Measurements from ENCODE around the gene SLC30A2. TPM values are rescaled to one million over a fixed set of nuclear protein-coding genes. Genes with fewer than 3 reads are reported as not detected.

Gene SLC30A2
- total and polyA plus RNA-seq, 9 of the 15 experiments (the other 6 are each of a cell fraction or from before 2014, with no cell fraction given): 0.01 to 0.18 (median 0.06) TPM; not detected in 3

DNA sequence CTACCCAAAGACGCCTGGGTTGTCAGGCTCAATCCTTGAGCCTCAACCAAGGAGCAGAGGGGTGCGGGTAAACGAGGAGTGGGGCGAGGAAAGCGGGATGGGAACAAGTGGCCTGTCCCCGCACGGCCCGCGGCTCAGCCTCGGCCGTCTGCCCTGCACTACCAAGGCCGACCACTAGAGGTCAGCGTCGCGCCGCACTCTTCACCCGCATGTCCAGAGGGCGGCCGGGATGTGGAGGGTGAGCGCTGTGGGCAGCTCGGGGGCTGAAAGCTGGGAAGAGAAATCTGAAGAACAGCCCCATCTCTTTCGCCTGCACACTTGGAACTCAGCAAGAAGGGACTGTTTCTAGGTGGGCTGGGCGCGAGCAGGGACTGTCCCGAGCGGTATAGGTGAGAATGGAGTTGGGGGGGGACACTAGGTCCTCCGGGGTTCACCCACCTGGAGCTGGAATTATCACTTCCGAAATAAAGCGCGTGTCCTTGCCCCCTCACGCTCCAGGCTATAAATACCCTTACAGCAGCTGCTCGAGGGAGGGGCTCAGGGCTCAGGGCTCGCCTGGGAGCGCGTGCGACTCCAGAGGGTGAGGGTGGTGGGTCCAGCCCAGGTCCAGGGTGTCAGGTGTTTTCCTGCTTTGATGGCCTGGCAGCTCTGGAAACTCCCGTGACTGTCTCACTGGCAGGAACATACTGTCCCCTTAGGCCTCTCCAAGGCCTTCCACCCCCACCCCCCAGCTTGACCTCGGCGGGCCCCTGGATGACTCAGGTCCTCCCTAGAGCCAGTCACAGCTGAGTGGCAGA is 9.8 kb downstream of the SLC30A2 start (continued):
- TF ChIP-seq SRSF3 (IDR thresholded peaks at IDR 0.05; ENCODE audit: insufficient read depth, low read length) (no peak), BRCA1 (IDR thresholded peaks at IDR 0.05) (no peak), BRCA1 (CRISPR knock-in tag; IDR thresholded peaks at IDR 0.05) (no peak), LCOR (CRISPR knock-in tag; IDR thresholded peaks at IDR 0.05) (peak; percentile 78; the same call in 1 of the 2 replicates), DNMT1 (IDR thresholded peaks at IDR 0.05) (no peak), ZNF431 (CRISPR knock-in tag; IDR thresholded peaks at IDR 0.05) (no peak), ARID2 (IDR thresholded peaks at IDR 0.05) (peak; percentile 94), ZBTB7A (IDR thresholded peaks at IDR 0.05; ENCODE audit: borderline replicate concordance, control insufficient read depth, low read depth, low read length) (peak; percentile 86), TAF1 (IDR thresholded peaks at IDR 0.05; ENCODE audit: control insufficient read depth, extremely low read depth, insufficient read depth, low read length, severe bottlenecking) (peak; percentile 23), DACH1 (IDR thresholded peaks at IDR 0.05; ENCODE audit: partially characterized antibody) (peak; percentile 22), BMI1 (IDR thresholded peaks at IDR 0.05; ENCODE audit: low read length) (no peak), MCM5 (IDR thresholded peaks at IDR 0.05; ENCODE audit: low read depth) (no peak), CBX3 (IDR thresholded peaks at IDR 0.05; ENCODE audit: borderline replicate concordance in 1 of 2, low read length in 2 of 2) (no peak; a peak in 1 of 3 replicates), ZBTB17 (CRISPR knock-in tag; IDR thresholded peaks at IDR 0.05) (no peak), SAFB2 (IDR thresholded peaks at IDR 0.05; ENCODE audit: borderline replicate concordance, low read depth, low read length, severe bottlenecking) (no peak), CBX2 (IDR thresholded peaks at IDR 0.05; ENCODE audit: insufficient read depth, low read length, poor library complexity, severe bottlenecking) (no peak), EZH2 (IDR thresholded peaks at IDR 0.05; ENCODE audit: borderline replicate concordance, low read depth, low read length) (no peak), TBP (optimal IDR thresholded peaks at IDR 0.05; ENCODE audit: low read depth, low read length) (no peak), ZNF197 (CRISPR knock-in tag; IDR thresholded peaks at IDR 0.05; ENCODE audit: low read depth) (no peak), TFAM (CRISPR knock-in tag; conservative IDR thresholded peaks at IDR 0.05) (no peak), ERF (CRISPR knock-in tag; IDR thresholded peaks at IDR 0.05) (no peak)
- TF ChIP-seq, protein P1, sequence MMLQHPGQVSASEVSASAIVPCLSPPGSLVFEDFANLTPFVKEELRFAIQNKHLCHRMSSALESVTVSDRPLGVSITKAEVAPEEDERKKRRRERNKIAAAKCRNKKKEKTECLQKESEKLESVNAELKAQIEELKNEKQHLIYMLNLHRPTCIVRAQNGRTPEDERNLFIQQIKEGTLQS (IDR thresholded peaks at IDR 0.05): peak; percentile 81
- TF ChIP-seq, protein P1 (CRISPR knock-in tag; conservative IDR thresholded peaks at IDR 0.05): 0 out of 2 replicates have a peak, but pooled peaks have one; percentile 25
- TF ChIP-seq, protein P2, sequence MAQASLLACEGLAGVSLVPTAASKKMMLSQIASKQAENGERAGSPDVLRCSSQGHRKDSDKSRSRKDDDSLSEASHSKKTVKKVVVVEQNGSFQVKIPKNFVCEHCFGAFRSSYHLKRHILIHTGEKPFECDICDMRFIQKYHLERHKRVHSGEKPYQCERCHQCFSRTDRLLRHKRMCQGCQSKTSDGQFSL (CRISPR knock-in tag; IDR thresholded peaks at IDR 0.05): peak; percentile 95
- TF ChIP-seq, protein P2 (tag; IDR thresholded peaks at IDR 0.05): peak in 1 of 2 experiments; percentile 65; a peak in 2 of 4 replicates
